ENCODE measurements around the gene F3. TPM values are rescaled to one million over a fixed set of nuclear protein-coding genes. Genes with fewer than 3 reads are reported as not detected.
"Not testable (repeated sequence)": the region's sequence is repeated elsewhere in the genome, so short reads cannot be mapped to it uniquely, and the experiment has no call there.

Gene F3
- 54.7 and 63.4 TPM in 2 replicates for total RNA-seq (2014; rRNA removed; shearing (Covaris generic))

- DNase-seq (ENCODE audit: low read depth in 1 of 2, low spot score in 2 of 2) = peak; percentile 87 to 97
- peak within 1 kb of the TSS; percentile 85 for H3K4me3 ChIP-seq
- no peaks in the 10 kb centered on the region for H3K27me3 ChIP-seq (replicated peaks)
- H3K27ac ChIP-seq = peak within 1 kb of the TSS; percentile 94
- H3K4me1 ChIP-seq (replicated peaks) = peaks cover 67% of the 10 kb centered on the region
- no peaks in the 10 kb centered on the region for H3K9me3 ChIP-seq (replicated peaks)
- H3K36me3 ChIP-seq = peaks cover 51% of the 10 kb centered on the region
Observed at GRCh38 chr1:94541246-94542087, at the start of gene F3. Gene F3 (minus strand): TSS chr1:94541759. CDS start chr1:94541636, 123 bp downstream.

GRCh38 chr1:94590203-94591137, 48.9 kb upstream of the F3 start:
- Histone ChIP-seq H3K9me3 (replicated peaks) (no peaks in the 10 kb centered on the region), H3K4me3 (no peak overlapping the region), H3K4me1 (replicated peaks) (peaks cover 6% of the 10 kb centered on the region), H3K27ac (no peak overlapping the region), H3K27me3 (replicated peaks) (no peaks in the 10 kb centered on the region), H3K36me3 (no peaks in the 10 kb centered on the region)
- DNase-seq (ENCODE audit: low read depth in 1 of 2, low spot score in 2 of 2) = no peak

- no peaks in the 10 kb centered on the region for H3K9me3 ChIP-seq (replicated peaks)
- H3K27ac ChIP-seq = no peak overlapping the region
- peaks cover 5% of the 10 kb centered on the region; the same call in 1 of the 2 replicates for H3K4me1 ChIP-seq (replicated peaks)
- no peak for DNase-seq (ENCODE audit: low read depth in 1 of 2, low spot score in 2 of 2)
- H3K27me3 ChIP-seq (replicated peaks) = no peaks in the 10 kb centered on the region
- no peaks in the 10 kb centered on the region for H3K36me3 ChIP-seq
- H3K4me3 ChIP-seq = no peak overlapping the region
Observed at GRCh38 chr1:94589728-94590127, 48.2 kb upstream of the F3 start.

GRCh38 chr1:94582565-94582964, 41.0 kb upstream of the F3 start:
- DNase-seq (ENCODE audit: low read depth in 1 of 2, low spot score in 2 of 2) = no peak
- Histone ChIP-seq H3K9me3 (replicated peaks) (peaks cover 11% of the 10 kb centered on the region; the same call in 1 of the 2 replicates), H3K27ac (no peak overlapping the region), H3K4me3 (no peak overlapping the region), H3K27me3 (replicated peaks) (no peaks in the 10 kb centered on the region), H3K36me3 (0 out of 2 replicates have a peak, but pooled peaks cover 3% of the 10 kb centered on the region), H3K4me1 (replicated peaks) (peaks cover 37% of the 10 kb centered on the region)

GRCh38 chr1:94580367-94581115, 39.0 kb upstream of the F3 start:
- Histone ChIP-seq H3K27me3 (replicated peaks) (no peaks in the 10 kb centered on the region), H3K27ac (peak overlapping the region; percentile 75), H3K4me1 (replicated peaks) (peaks cover 37% of the 10 kb centered on the region), H3K36me3 (0 out of 2 replicates have a peak, but pooled peaks cover 3% of the 10 kb centered on the region), H3K9me3 (replicated peaks) (peaks cover 11% of the 10 kb centered on the region), H3K4me3 (no peak overlapping the region)
- peak; percentile 76 to 91 for DNase-seq (ENCODE audit: low read depth in 1 of 2, low spot score in 2 of 2)

GRCh38 chr1:94579876-94580294, 38.3 kb upstream of the F3 start:
- no peak overlapping the region for H3K4me3 ChIP-seq
- 0 out of 2 replicates have a peak, but pooled peaks cover 3% of the 10 kb centered on the region for H3K36me3 ChIP-seq
- no peaks in the 10 kb centered on the region for H3K27me3 ChIP-seq (replicated peaks)
- peak; percentile 96 to 98 for DNase-seq (ENCODE audit: low read depth in 1 of 2, low spot score in 2 of 2)
- peaks cover 11% of the 10 kb centered on the region for H3K9me3 ChIP-seq (replicated peaks)
- H3K4me1 ChIP-seq (replicated peaks) = peaks cover 37% of the 10 kb centered on the region
- peak overlapping the region; percentile 75 for H3K27ac ChIP-seq

GRCh38 chr1:94578856-94579255, 37.3 kb upstream of the F3 start:
- H3K27ac ChIP-seq = peak overlapping the region; percentile 75
- H3K4me1 ChIP-seq (replicated peaks) = peaks cover 37% of the 10 kb centered on the region
- H3K4me3 ChIP-seq = no peak overlapping the region
- H3K27me3 ChIP-seq (replicated peaks) = no peaks in the 10 kb centered on the region
- 0 out of 2 replicates have a peak, but pooled peaks cover 3% of the 10 kb centered on the region for H3K36me3 ChIP-seq
- H3K9me3 ChIP-seq (replicated peaks) = peaks cover 11% of the 10 kb centered on the region
- no peak for DNase-seq (ENCODE audit: low read depth in 1 of 2, low spot score in 2 of 2)

GRCh38 chr1:94573917-94574316, 32.4 kb upstream of the F3 start:
- H3K9me3 ChIP-seq (replicated peaks); H3K4me3 ChIP-seq; H3K36me3 ChIP-seq; H3K27ac ChIP-seq; DNase-seq (ENCODE audit: low read depth in 1 of 2, low spot score in 2 of 2); H3K27me3 ChIP-seq (replicated peaks); H3K4me1 ChIP-seq (replicated peaks): not testable (repeated sequence)

- H3K27ac ChIP-seq = no peak overlapping the region
- H3K4me3 ChIP-seq = no peak overlapping the region
- H3K4me1 ChIP-seq (replicated peaks) = no peaks in the 10 kb centered on the region
- no peaks in the 10 kb centered on the region for H3K27me3 ChIP-seq (replicated peaks)
- peaks cover 4% of the 10 kb centered on the region for H3K9me3 ChIP-seq (replicated peaks)
- no peak for DNase-seq (ENCODE audit: low read depth in 1 of 2, low spot score in 2 of 2)
- no peaks in the 10 kb centered on the region for H3K36me3 ChIP-seq
Observed at GRCh38 chr1:94572780-94573179, 31.2 kb upstream of the F3 start.

- H3K27ac ChIP-seq = not testable (repeated sequence)
Observed at GRCh38 chr1:94570965-94571364, 29.4 kb upstream of the F3 start.

GRCh38 chr1:94568806-94569205, 27.2 kb upstream of the F3 start:
- H3K4me3 ChIP-seq; H3K36me3 ChIP-seq; H3K9me3 ChIP-seq (replicated peaks); H3K27ac ChIP-seq; H3K27me3 ChIP-seq (replicated peaks); H3K4me1 ChIP-seq (replicated peaks); DNase-seq (ENCODE audit: low read depth in 1 of 2, low spot score in 2 of 2): not testable (repeated sequence)

More at GRCh38 chr1:94570965-94571364, 29.4 kb upstream of the F3 start:
- not testable (repeated sequence) for DNase-seq (ENCODE audit: low read depth in 1 of 2, low spot score in 2 of 2); H3K27me3 ChIP-seq (replicated peaks); H3K4me1 ChIP-seq (replicated peaks); H3K36me3 ChIP-seq; H3K9me3 ChIP-seq (replicated peaks); H3K4me3 ChIP-seq

GRCh38 chr1:94567975-94568607, 26.5 kb upstream of the F3 start:
- H3K4me3 ChIP-seq; DNase-seq (ENCODE audit: low read depth in 1 of 2, low spot score in 2 of 2); H3K9me3 ChIP-seq (replicated peaks); H3K27ac ChIP-seq; H3K36me3 ChIP-seq; H3K4me1 ChIP-seq (replicated peaks); H3K27me3 ChIP-seq (replicated peaks): not testable (repeated sequence)

- H3K27ac ChIP-seq; H3K9me3 ChIP-seq (replicated peaks); DNase-seq (ENCODE audit: low read depth in 1 of 2, low spot score in 2 of 2); H3K36me3 ChIP-seq; H3K4me3 ChIP-seq; H3K27me3 ChIP-seq (replicated peaks): not testable (repeated sequence)
- peaks cover 12% of the 10 kb centered on the region for H3K4me1 ChIP-seq (replicated peaks)
Observed at GRCh38 chr1:94566436-94566835, 24.9 kb upstream of the F3 start.
